Ovary (tissue), 9 donors: ENCODE data around the gene KDM4C. TPM values are rescaled to one million over a fixed set of nuclear protein-coding genes. Genes with fewer than 3 reads are reported as not detected.

Source experiments
- DNase-seq, 5 donors: peaks; one replicate each; pipeline ENCODE4 v3.0.0-alpha.2; 2019 to 2020
- H3K27ac ChIP-seq, 2 donors: fragments of 200-600 bp; one replicate each; pipeline versions ENCODE4 v1.5.1 to v1.8.0; 2019 to 2022
- H3K27me3 ChIP-seq: fragments of 200-600 bp; one replicate; pipeline ENCODE4 v1.8.0; 2022
- H3K36me3 ChIP-seq: fragments of 200-600 bp; sonication (generic); one replicate; pipeline ENCODE4 v1.5.1; 2019
- H3K4me1 ChIP-seq: one replicate; pipeline ENCODE4 v1.8.1; 2013; ENCODE audit warnings: mild to moderate bottlenecking, moderate library complexity; ENCODE audit not compliant: insufficient read depth
- H3K4me3 ChIP-seq: fragments of 200-600 bp; sonication (generic); one replicate; pipeline ENCODE4 v1.5.1; 2017
- H3K9me3 ChIP-seq, 2 donors: fragments of 200-600 bp in 1 of 2; sonication (generic) in 1 of 2; one replicate each; pipeline versions ENCODE4 v1.5.1 to v1.8.1; 2013 to 2019; ENCODE audit warnings: mild to moderate bottlenecking in 1 of 2, moderate library complexity in 1 of 2
- CTCF ChIP-seq, 3 donors: fragments of 450-650 bp in 2 of 3; fragments of 200-600 bp in 1 of 3; IDR thresholded peaks; one replicate each; pipeline versions ENCODE4 v1.5.1 to v1.8.0; 2016 to 2022; ENCODE audit warnings: antibody characterized with exemption in 3 of 3, mild to moderate bottlenecking in 1 of 3
- EP300 ChIP-seq: sonication (generic); formaldehyde crosslinking; IDR thresholded peaks from one replicate; pipeline ENCODE4 v1.6.1; 2017; ENCODE audit warnings: antibody characterized with exemption
- POLR2A ChIP-seq: fragments of 450-650 bp; IDR thresholded peaks from one replicate; pipeline ENCODE4 v1.6.1; 2017; ENCODE audit warnings: antibody characterized with exemption, mild to moderate bottlenecking, moderate library complexity
- WGBS, 3 donors: extraction: QIAGEN DNeasy Blood & Tissue Kit in 1 of 3; methylation state at CpG; one replicate each; pipeline versions ENCODE4 v1.1.5 to v1.1.7; 2013 to 2017; 5-methylcytosine and 5-hydroxymethylcytosine counted together
- intact Hi-C, 4 donors: fragments of 100-400 bp; cut with DNase I; formaldehyde crosslinking; loops; one replicate each; pipeline versions ENCODE4 v1.11.0 to v1.15.1; 2022 to 2023
- polyA plus RNA-seq, 2 donors: library from polyadenylated mRNA; stranded (reverse); fragments of 200-250 nt in 1 of 2; fragments of 350-450 nt in 1 of 2; fragmentation: Illumina TruSeq in 1 of 2; extraction: RNeasy Lipid Tissue Mini Kit (QIAGEN cat#74804) in 1 of 2; gene quantifications; one replicate each; pipeline ENCODE4 v1.2.3, GENCODE V29; 2013 to 2014
- total RNA-seq, 7 donors: library from RNA; depleted of rRNA in 2 of 7; stranded (reverse); fragments of >200 nt in 2 of 7; fragmentation: NEBNext Ultra II Directional in 3 of 7; extraction: Animal tissue kit (Norgen Biotek cat#: 25700) in 3 of 7; gene quantifications; one replicate each; pipeline versions ENCODE4 v1.1.0 to v1.2.4, GENCODE V29; 2016 to 2023
- donor health status: DM: no; HTN: no; CAD: no; lungs with moderate emphysema.
- donor health status: DM: no; HTN: no; CAD: no.
- donor health status: Bipolar disorder and iron deficiency.
- donor health status: DM: yes; HTN: yes; CAD: no.
- donor health status: DM: no; HTN: no; CAD: no.
- donor health status: DM: yes; HTN: yes; CAD: no.

Gene KDM4C
- total and polyA plus RNA-seq, 9 donors = 9.5 to 35.6 (median 26.7) TPM

GRCh38 chr9:7094052-7094451, 336.3 kb downstream of the KDM4C start:
- Histone ChIP-seq H3K27ac (no peak overlapping the region), H3K36me3 (no peaks in the 10 kb centered on the region), H3K9me3 (no peaks in the 10 kb centered on the region), H3K4me3 (no peak overlapping the region), H3K27me3 (no peaks in the 10 kb centered on the region), H3K4me1 (peaks cover 5% of the 10 kb centered on the region)
- DNase-seq = no peak
- WGBS, 3 donors = 83 to 88% (median 83%) methylated on average over 2 of the region's 2 CpGs
- intact Hi-C loops = no loop called here
- TF ChIP-seq POLR2A = no peak
- no peak for TF ChIP-seq CTCF (IDR thresholded peaks at IDR 0.05)
- no peak for TF ChIP-seq EP300

- TF ChIP-seq POLR2A (no peak), EP300 (no peak), CTCF (IDR thresholded peaks at IDR 0.05) (no peak)
- intact Hi-C loops = no loop called here
- Histone ChIP-seq H3K27ac (no peak overlapping the region), H3K27me3 (no peaks in the 10 kb centered on the region), H3K9me3 (peaks cover 0 to 4% of the 10 kb centered on the region in 2 donors), H3K36me3 (no peaks in the 10 kb centered on the region), H3K4me1 (peaks cover 5% of the 10 kb centered on the region), H3K4me3 (no peak overlapping the region)
- no peak for DNase-seq
- WGBS, 3 donors = 97 to 98% (median 98%) methylated on average over 3 of the region's 3 CpGs
Measured at GRCh38 chr9:7094576-7094975, 336.8 kb downstream of the KDM4C start.

- intact Hi-C loops = no loop called here
- TF ChIP-seq CTCF (IDR thresholded peaks at IDR 0.05) (no peak), EP300 (no peak)
- peaks cover 1% of the 10 kb centered on the region for H3K4me1 ChIP-seq
- DNase-seq = no peak
- H3K27ac ChIP-seq = no peak overlapping the region
- 33 to 50% (median 37%) methylated on average over 3 of the region's 3 CpGs for WGBS, 3 donors
- H3K27me3 ChIP-seq = no peaks in the 10 kb centered on the region
- no peak overlapping the region for H3K4me3 ChIP-seq
- H3K9me3 ChIP-seq = peaks cover 0 to 6% of the 10 kb centered on the region in 2 donors
- no peaks in the 10 kb centered on the region for H3K36me3 ChIP-seq
Measured at GRCh38 chr9:7095058-7095457, 337.3 kb downstream of the KDM4C start.

GRCh38 chr9:7097040-7097715, 339.4 kb downstream of the KDM4C start:
- Histone ChIP-seq H3K27ac (no peak overlapping the region), H3K36me3 (no peaks in the 10 kb centered on the region), H3K4me3 (no peak overlapping the region), H3K27me3 (no peaks in the 10 kb centered on the region), H3K4me1 (peaks cover 1% of the 10 kb centered on the region), H3K9me3 (peaks cover 0 to 6% of the 10 kb centered on the region in 2 donors)
- DNase-seq = no peak
- intact Hi-C loops = no loop called here
- no peak for TF ChIP-seq EP300
- no peak for TF ChIP-seq CTCF (IDR thresholded peaks at IDR 0.05)
- TF ChIP-seq POLR2A = no peak
- 76 to 77% (median 76%) methylated on average over 7 of the region's 7 CpGs for WGBS, 3 donors
